Non-pigmented ciliary epithelial cell (primary cell): ENCODE results near the gene APOL6.
"Not testable (repeated sequence)": the region's sequence is repeated elsewhere in the genome, so short reads cannot be mapped to it uniquely, and the experiment has no call there.

Source experiments
- DNase-seq: peaks from one replicate; pipeline ENCODE4 v3.0.0-alpha.2; 2010; ENCODE audit warnings: low read depth

Gene APOL6

GRCh38 chr22:35679492-35679891 lies 31.2 kb downstream of the APOL6 start:
- DNase-seq: not testable (repeated sequence)

DNA sequence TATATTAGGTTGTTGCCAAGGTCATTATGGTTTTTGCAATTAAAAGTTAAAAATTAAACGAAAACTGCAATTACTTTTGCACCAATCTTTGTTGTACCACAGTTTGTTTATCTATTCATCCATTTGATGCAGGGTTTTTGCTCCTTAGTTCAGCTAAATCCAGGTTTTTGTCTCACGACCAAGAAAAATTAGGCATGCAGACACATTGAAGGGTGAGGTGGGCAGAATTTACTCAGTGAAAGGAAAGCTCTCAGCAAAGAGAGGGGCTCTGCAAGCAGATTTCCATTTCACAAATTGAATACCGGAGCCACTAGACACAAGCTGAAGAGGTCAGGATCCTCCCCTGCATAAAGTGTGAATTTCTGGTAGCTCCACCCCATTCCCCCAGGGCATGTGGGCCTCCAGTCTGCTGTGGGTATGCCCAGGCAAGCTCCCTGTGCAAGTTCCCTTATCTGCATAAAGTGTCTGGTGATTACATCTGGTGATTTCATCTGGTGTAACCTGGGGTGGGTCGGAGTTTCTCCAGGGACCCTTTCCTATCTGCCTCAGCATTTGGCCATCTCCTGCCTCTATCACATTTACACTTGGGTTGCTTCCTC lies 33.3 kb downstream of the APOL6 start:
- no peak for DNase-seq

DNA sequence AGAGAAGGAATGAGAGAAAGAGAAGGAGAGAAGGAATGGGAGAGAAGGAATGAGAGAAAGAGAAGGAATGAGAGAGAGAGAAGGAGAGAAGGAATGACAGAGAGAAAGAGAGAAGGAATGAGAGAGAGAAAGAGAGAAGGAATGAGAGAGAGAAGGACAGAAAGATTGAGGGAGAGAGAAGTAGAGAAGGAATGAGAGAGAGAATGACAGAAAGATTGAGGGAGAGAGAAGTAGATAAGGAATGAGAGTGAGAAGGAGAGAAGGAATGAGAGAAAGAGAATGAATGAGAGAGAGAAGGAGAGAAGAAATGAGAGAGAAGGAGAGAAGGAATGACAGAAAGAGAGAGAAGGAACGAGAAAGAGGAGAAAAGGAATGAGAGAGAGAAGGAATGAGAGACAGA lies 35.3 kb downstream of the APOL6 start:
- no peak for DNase-seq

DNA sequence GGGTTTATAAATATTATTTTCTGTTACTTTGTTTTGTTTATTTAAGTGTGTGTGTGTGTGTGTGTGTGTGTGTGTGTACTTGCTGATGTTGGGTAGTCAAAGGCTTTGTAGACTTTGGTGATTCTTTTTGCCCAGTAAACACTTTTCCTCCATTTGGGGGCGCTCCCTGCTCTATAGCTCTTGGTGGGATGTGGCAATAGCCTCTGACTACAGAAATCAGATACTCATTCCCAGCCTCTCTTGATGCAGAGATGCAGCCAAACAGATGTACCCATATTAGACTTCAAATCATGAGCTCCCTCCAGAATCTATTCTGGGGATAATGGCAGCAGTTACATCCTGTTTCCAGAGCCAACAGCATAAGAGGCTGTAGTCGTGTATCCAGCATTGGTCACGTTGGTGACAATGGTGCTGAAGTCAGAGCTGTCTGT lies 36.0 kb downstream of the APOL6 start:
- DNase-seq: no peak

GRCh38 chr22:35684732-35685131 lies 36.5 kb downstream of the APOL6 start:
- DNase-seq: no peak

GRCh38 chr22:35685731-35686130 lies 37.5 kb downstream of the APOL6 start:
- DNase-seq: no peak

DNA sequence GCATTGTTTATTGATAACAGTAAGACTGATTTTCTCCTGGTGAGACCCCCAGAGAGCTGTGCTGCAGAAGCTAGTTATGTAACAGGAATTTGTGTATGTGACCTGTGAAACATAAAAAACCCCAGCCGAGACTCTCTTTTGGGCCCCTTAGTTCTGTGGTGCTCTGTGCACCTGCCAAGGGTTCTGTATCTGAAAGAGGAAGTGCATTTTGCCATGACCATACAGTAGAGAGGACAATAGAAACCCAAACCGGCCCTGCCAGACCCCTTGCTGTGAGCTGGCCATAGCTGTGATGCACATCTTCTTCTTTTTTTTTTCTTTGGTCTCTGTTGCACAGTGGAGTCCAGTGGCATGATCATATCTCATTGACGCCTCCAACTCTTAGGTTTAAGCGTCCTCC lies 38.1 kb downstream of the APOL6 start:
- no peak for DNase-seq

- no peak for DNase-seq
These were observed 39.2 kb downstream of the APOL6 start for GRCh38 chr22:35687461-35687860.

- DNase-seq: no peak
These were observed 40.8 kb downstream of the APOL6 start for GRCh38 chr22:35688913-35689675.

- DNase-seq: no peak
These were observed 41.8 kb downstream of the APOL6 start for GRCh38 chr22:35690001-35690400.

- no peak for DNase-seq
These were observed 47.0 kb downstream of the APOL6 start for GRCh38 chr22:35695202-35695601.

DNA sequence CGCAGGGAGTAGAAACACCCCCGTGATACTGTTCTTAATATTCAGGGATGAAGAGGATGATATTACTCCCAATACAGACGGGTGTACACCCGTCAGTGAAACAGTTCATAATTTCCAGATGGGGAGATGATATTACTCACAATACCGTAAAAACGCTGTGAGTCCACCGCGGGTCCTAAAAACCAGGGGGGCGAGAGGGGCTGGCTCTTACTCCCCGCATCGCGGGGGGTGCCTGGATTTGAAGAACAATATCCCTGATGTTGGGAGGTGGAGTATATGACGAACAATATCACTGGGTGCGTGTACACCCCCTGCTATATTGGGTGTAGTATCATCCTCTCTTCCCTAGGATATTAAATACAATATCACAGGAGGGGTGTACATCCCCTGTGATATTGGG lies 48.9 kb downstream of the APOL6 start:
- no peak for DNase-seq

- not testable (repeated sequence) for DNase-seq
These were observed 51.6 kb downstream of the APOL6 start for GRCh38 chr22:35699852-35700251.

DNA sequence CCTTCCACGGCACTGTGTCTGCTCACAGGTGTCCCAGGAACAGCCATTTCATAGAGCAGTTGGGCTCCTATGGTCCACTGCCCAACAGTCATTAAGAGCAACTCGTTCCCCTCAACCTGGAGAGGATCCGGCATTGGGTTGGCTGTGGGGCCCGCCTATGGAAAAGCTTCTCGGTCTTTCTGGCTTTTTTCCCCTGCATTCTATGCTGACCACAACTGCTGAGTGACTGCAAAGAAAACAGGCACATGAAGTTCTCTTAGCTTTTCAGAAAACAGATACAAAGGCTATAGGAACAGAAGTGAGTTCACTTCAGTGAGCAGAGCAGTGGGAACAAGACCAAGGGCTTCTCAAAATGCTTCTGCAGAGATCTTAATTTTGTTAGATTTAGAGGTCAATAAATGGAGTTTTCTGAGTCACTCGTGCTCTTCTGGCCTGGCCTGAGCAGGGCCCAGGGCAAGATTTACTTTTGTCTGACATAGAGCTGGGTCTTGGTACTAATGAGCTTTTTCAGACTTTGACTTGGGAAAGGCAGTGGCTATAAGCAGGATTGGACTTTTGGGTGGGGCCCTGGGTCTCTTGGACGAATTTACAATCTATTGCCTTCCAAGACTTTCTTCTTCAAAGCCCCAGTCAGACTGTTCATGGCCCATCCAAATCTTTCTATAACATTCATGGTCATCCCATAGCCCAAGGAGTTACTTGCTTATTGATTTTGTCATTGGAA lies 55.8 kb downstream of the APOL6 start:
- no peak for DNase-seq

- DNase-seq: peak; percentile 69
These were observed 56.9 kb downstream of the APOL6 start for GRCh38 chr22:35705141-35705540.

GRCh38 chr22:35708453-35708852 lies 60.2 kb downstream of the APOL6 start:
- DNase-seq: no peak

GRCh38 chr22:35708917-35709316 lies 60.7 kb downstream of the APOL6 start:
- no peak for DNase-seq

GRCh38 chr22:35711336-35711735 lies 63.1 kb downstream of the APOL6 start:
- no peak for DNase-seq

DNA sequence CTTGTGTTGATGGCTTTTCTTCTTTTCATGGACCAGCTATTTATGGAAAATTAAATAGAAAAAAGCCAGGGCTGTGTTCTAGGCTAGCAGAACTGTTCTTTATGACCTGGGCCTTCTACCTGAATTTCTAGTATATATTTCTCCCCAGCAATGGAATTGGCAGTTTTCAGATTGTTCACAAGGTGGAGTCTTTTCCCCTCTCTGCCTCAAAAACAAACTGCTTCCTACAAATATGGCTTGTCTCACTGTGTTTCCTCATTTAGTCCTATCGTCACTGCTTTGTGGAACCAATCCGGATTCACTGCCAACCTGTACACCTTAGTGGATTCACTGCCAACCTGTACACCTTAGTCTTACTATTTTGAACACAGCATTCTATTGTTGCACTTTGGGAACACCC lies 64.4 kb downstream of the APOL6 start:
- no peak for DNase-seq

- no peak for DNase-seq
These were observed 69.3 kb downstream of the APOL6 start, which contains the start of gene APOL5 for GRCh38 chr22:35717572-35717971. Gene APOL5 (plus strand): TSS chr22:35717872. CDS start chr22:35717872, 0 bp downstream.
